K562 (cell line): ENCODE data around the gene IFT172.

Experiments
- ARNT ChIP-seq, 2 experiments: fragments of 450-650 bp; IDR thresholded peaks; 2 replicates each; pipeline ENCODE4 v1.6.1; 2016; ENCODE audit warnings: mild to moderate bottlenecking in 1 of 2
- CTCF ChIP-seq, 3 experiments: IDR thresholded peaks in 2 of 3; conservative IDR thresholded peaks in 1 of 3; 2 replicates each; pipeline ENCODE4 v1.5.1; 2011 to 2012; ENCODE audit warnings: low read length in 3 of 3, mild to moderate bottlenecking in 3 of 3, control low read depth in 2 of 3, improper control_type of control experiment in 1 of 3, inconsistent platforms in 1 of 3, low read depth in 1 of 3, mixed read lengths in 1 of 3, moderate library complexity in 1 of 3; ENCODE audit not compliant: insufficient read depth in 2 of 3
- POLR2A ChIP-seq: fragments of 450-650 bp; conservative IDR thresholded peaks from 2 replicates; pipeline ENCODE4 v1.6.1; 2016
- POLR2AphosphoS2 ChIP-seq: IDR thresholded peaks from 2 replicates; pipeline ENCODE4 v1.6.1; 2012; ENCODE audit warnings: low read length, improper control_type of control experiment
- POLR2G ChIP-seq: fragments of 200-400 bp; formaldehyde crosslinking; IDR thresholded peaks from 2 replicates; pipeline ENCODE4 v1.6.1; 2017; ENCODE audit warnings: low read depth, mild to moderate bottlenecking, antibody characterized with exemption, low read length, moderate library complexity
- PYGO2 ChIP-seq: fragments of 450-650 bp; IDR thresholded peaks from 2 replicates; pipeline ENCODE4 v1.6.1; 2016; ENCODE audit warnings: mild to moderate bottlenecking, missing genetic modification characterization, moderate library complexity, missing compliant biosample characterization
- RCOR1 ChIP-seq, 2 experiments: IDR thresholded peaks; 2 replicates each; pipeline ENCODE4 v1.6.1; 2012; ENCODE audit warnings: low read depth in 2 of 2, low read length in 2 of 2, borderline replicate concordance in 1 of 2, improper control_type of control experiment in 1 of 2
- SAFB2 ChIP-seq: fragments of 200-400 bp; formaldehyde crosslinking; IDR thresholded peaks from 2 replicates; pipeline ENCODE4 v1.6.1; 2018; ENCODE audit warnings: borderline replicate concordance, low read length, low read depth, moderate library complexity; ENCODE audit not compliant: severe bottlenecking
- SREBF2 ChIP-seq: sonication (generic); formaldehyde crosslinking; IDR thresholded peaks from 2 replicates; pipeline ENCODE4 v1.4.0; 2020; ENCODE audit warnings: mild to moderate bottlenecking, missing genetic modification reagents
- THRAP3 ChIP-seq: fragments of 450-650 bp; IDR thresholded peaks from 2 replicates; pipeline ENCODE4 v1.6.1; 2016; ENCODE audit warnings: mild to moderate bottlenecking, inconsistent platforms, borderline replicate concordance
- ZBTB2 ChIP-seq: fragments of 450-650 bp; IDR thresholded peaks from 2 replicates; pipeline ENCODE4 v1.6.1; 2016; ENCODE audit warnings: antibody characterized with exemption
- ZFX ChIP-seq: sonication (generic); formaldehyde crosslinking; IDR thresholded peaks from 2 replicates; pipeline ENCODE4 v1.8.0; 2022; ENCODE audit warnings: mild to moderate bottlenecking, missing genetic modification reagents, moderate library complexity
- ZNF324 ChIP-seq: fragments of 250-450 bp; sonication (Bioruptor Pico); IDR thresholded peaks from 2 replicates; pipeline ENCODE4 v1.4.0; 2020; ENCODE audit warnings: mild to moderate bottlenecking
- TF ChIP-seq, protein P1 (sequence below): fragments of 450-650 bp; formaldehyde crosslinking; IDR thresholded peaks from 2 replicates; pipeline ENCODE4 v1.4.0; 2020; ENCODE audit warnings: mild to moderate bottlenecking

DNA sequence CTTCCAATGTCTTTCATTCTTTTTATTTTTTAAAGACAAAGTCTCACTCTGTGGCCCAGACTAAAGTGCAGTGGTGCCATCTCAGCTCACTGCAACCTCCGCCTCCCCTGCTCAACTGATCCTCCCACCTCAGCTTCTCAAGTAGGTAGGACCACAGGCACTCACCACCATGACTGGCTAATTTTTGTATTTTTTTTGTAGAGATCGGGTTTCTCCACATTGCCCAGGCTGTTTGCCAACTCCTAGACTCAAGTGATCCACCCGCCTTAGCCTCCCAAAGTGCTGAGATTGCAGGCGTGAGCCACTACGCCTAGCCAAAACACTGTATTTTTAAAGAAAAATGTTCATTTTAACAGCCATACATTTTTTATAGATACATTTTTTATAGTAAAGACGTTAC, 19.8 kb upstream of the IFT172 start:
- TF ChIP-seq SREBF2 (CRISPR knock-in tag): no peak
- no peak for TF ChIP-seq SAFB2
- no peak for TF ChIP-seq POLR2AphosphoS2
- TF ChIP-seq POLR2G: no peak
- TF ChIP-seq RCOR1 (IDR thresholded peaks at IDR 0.05; ENCODE audit: borderline replicate concordance in 1 of 2, low read depth in 2 of 2, low read length in 2 of 2): no peak
- TF ChIP-seq POLR2A: no peak
- TF ChIP-seq CTCF (IDR thresholded peaks at IDR 0.05 in 2 of 3, conservative IDR thresholded peaks at IDR 0.05 in 1 of 3; ENCODE audit: insufficient read depth in 2 of 3, low read depth in 1 of 3, low read length in 3 of 3): no peak
- TF ChIP-seq THRAP3: no peak
- TF ChIP-seq, protein P1, sequence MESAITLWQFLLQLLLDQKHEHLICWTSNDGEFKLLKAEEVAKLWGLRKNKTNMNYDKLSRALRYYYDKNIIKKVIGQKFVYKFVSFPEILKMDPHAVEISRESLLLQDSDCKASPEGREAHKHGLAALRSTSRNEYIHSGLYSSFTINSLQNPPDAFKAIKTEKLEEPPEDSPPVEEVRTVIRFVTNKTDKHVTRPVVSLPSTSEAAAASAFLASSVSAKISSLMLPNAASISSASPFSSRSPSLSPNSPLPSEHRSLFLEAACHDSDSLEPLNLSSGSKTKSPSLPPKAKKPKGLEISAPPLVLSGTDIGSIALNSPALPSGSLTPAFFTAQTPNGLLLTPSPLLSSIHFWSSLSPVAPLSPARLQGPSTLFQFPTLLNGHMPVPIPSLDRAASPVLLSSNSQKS: no peak
- no peak for TF ChIP-seq PYGO2 (tag)
- TF ChIP-seq ARNT (IDR thresholded peaks at IDR 0.05): no peak
- no peak for TF ChIP-seq ZBTB2
- TF ChIP-seq ZFX: no peak
- TF ChIP-seq ZNF324: no peak
